Fibroblast of gingiva (primary cell): ENCODE data around the gene OR2D3.
"Not testable (repeated sequence)": the region's sequence is repeated elsewhere in the genome, so short reads cannot be mapped to it uniquely, and the experiment has no call there.

Experiments used
- DNase-seq: peaks from one replicate; pipeline ENCODE4 v3.0.0-alpha.2; 2011; ENCODE audit warnings: low read depth

The OR2D3 gene

GRCh38 chr11:6928916-6929315 lies 8.1 kb downstream of the OR2D3 start:
- DNase-seq, result no peak

- peak; percentile 56 for DNase-seq
Observed at GRCh38 chr11:6931146-6931713, 10.4 kb downstream of the OR2D3 start.

GRCh38 chr11:6932145-6932544 lies 11.3 kb downstream of the OR2D3 start:
- no peak for DNase-seq

GRCh38 chr11:6941970-6942369 lies 21.2 kb downstream of the OR2D3 start:
- DNase-seq, result no peak

- DNase-seq, result peak; percentile 36
Observed at GRCh38 chr11:6943131-6943530, 22.3 kb downstream of the OR2D3 start.

GRCh38 chr11:6954248-6954647 lies 33.4 kb downstream of the OR2D3 start:
- DNase-seq, result not testable (repeated sequence)

GRCh38 chr11:6962141-6962540 lies 41.3 kb downstream of the OR2D3 start:
- DNase-seq, result no peak

GRCh38 chr11:6962673-6963072 lies 41.9 kb downstream of the OR2D3 start:
- DNase-seq, result peak; percentile 45

- peak; percentile 57 for DNase-seq
Observed at GRCh38 chr11:6968816-6969215, 48.0 kb downstream of the OR2D3 start.

- DNase-seq, result peak; percentile 70
Observed at GRCh38 chr11:6969854-6970253, 49.1 kb downstream of the OR2D3 start.
